ENCODE data around the gene CCDC40.
"Not testable (repeated sequence)": the region's sequence is repeated elsewhere in the genome, so short reads cannot be mapped to it uniquely, and the experiment has no call there.

CCDC40 gene

GRCh38 chr17:80035937-80036714 lies at the start of gene CCDC40:
TSS of gene CCDC40 (plus strand) at chr17:80036642. CDS start at chr17:80036663, 21 bp downstream.
- DNase-seq, result peak; percentile 51 to 60

DNA sequence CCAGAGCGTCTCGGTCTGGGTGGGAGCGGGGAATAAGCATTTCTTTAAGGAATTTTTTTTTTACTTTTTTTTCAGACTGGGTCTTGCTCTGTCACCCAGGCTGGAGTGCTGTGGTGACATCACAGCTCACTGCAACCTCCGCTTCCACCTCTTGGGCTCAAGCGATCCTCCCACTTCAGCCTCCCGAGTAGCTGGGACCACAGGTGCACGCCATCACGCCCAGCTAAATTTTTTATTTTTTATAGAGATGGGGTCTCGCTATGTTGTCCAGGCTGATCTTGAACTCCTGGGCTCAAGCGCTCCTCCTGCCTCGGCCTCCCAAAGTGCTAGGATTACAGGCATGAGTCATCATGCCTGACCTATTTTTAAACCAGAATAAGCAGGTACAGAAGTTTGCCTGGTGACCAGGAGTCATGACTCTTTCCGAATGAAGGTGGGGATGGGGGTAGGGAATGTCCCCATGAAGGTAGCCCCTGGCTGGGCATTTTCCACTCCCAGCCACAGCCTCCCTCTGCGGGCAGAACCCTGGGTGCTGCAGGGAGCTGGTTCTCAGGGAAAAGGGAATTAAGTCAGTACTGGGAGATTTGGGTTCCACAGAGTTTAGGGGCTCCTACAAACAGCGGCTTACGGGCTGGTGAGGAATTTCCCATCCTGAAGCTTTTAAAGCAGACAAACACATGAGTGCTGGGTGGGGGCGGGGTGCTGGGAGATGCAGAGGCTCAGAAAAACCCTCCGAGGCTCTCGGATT lies 49.1 kb upstream of the CCDC40 start:
- DNase-seq, result no peak

GRCh38 chr17:79987935-79988184 lies 48.6 kb upstream of the CCDC40 start:
- no peak for DNase-seq

DNA sequence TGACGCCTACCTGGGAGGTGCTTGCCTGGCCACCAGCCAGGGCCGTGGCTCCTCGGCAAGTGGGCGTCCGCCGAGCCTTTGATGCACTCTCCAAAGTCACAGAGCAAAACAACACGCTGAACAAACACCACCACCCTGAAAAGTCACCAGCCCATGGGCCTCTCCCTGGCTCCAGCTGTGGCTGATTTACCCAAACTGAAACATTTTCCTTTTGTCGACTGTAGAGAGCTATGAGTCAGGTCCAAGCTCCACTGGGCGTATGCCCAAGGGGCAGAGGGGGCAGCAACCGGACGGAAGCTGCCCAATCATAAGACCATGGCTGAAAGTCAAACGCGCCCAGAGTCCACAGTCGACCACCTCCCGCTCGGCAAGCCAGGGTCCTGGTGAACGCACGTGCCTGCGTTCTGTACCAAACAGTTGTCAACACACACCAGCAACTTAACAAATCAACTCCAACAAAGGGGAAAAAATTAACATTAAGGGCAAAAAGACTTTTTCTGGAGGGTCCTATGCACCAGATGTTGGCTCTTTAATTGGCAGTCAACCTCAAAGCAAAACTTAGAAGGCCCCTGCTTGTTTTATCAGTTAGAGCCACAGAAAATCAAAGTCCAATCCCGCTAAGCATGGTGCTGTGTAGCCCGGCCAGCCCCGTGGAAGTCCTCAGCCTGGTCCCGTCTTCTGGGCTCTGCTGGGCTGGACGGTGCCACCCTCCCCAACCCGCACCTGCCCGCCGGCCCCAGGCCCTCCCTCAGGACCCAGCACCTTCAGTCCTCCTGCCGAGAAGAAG lies 48.1 kb upstream of the CCDC40 start:
- DNase-seq, result no peak

GRCh38 chr17:79989106-79989835 lies 47.2 kb upstream of the CCDC40 start:
- no peak for DNase-seq

- no peak for DNase-seq
Measured at GRCh38 chr17:79990051-79990592, 46.3 kb upstream of the CCDC40 start.

GRCh38 chr17:79990704-79991103 lies 45.7 kb upstream of the CCDC40 start:
- DNase-seq, result no peak

DNA sequence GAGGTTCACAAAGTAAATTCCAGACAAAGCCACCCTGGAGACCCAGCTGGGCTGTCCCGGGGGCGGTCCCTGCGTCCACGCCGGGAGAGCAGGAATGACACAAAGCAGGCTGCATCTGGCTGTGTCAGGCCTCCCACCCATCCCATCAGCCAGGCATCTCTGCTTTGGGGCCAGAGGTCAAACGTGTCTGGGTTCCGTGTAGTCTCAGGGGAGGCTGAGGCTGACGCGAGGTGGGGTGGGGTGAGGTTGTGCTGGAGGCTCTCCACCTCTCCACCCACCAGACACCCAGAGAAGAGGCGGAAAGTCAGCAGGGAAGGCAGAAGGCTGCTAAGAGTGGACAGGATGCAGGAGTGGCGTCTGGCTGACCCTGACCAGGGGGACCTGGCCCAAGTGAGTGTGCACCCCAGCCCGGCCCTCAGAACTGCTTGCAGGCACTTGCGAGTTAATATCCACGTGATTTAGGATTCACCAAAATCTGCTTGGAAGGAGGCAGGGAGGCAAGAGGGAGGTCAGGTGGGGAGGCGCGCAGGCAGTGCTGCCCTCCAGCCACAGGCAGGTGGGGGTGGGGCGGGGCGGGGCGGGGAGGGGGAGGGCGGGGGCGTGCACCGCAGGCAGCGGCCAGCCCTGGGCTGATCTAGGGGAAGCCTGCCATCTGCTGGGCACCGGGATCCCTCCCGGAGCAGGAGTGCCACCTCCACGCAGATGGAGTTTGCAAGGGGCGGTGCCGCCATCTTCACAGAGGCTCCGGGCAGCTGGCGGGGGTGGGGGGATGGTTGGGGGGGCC lies 45.1 kb upstream of the CCDC40 start:
- DNase-seq, result peak; percentile 71 to 77

DNA sequence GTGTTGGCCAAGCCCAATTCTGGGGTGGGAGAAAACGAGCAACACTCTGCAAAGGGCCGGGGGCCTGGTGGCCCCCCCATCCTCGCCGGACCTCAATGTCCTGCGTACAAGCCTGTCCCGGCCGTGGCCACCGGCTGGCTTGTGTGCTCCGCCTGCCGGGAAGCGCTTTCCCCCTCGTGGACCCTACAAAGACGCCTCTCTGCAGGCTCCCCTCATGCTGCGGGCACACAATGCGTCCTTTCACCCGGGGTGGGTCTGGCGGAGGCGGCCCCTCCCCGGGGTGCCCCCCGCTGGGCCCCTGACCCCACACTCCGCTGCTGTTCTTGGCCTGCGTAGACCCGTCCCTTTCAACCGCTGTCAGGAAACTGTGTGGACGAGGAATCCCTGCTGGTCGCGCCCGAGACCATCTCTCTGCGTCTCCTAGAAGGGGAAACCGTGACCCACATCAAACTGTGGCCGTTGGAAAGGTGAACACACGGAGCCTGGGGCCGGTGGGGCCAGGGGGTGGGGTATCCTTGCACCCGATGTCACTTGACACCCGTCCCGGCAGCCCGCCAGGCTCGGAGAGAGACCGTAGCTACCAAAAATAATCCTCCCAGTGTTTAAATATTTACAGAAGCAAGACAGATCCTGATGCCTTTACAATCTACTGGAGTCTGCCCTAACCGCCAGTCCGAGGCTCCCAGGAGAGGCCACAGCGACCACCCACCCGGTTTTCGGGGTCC lies 44.4 kb upstream of the CCDC40 start:
- DNase-seq, result no peak

DNA sequence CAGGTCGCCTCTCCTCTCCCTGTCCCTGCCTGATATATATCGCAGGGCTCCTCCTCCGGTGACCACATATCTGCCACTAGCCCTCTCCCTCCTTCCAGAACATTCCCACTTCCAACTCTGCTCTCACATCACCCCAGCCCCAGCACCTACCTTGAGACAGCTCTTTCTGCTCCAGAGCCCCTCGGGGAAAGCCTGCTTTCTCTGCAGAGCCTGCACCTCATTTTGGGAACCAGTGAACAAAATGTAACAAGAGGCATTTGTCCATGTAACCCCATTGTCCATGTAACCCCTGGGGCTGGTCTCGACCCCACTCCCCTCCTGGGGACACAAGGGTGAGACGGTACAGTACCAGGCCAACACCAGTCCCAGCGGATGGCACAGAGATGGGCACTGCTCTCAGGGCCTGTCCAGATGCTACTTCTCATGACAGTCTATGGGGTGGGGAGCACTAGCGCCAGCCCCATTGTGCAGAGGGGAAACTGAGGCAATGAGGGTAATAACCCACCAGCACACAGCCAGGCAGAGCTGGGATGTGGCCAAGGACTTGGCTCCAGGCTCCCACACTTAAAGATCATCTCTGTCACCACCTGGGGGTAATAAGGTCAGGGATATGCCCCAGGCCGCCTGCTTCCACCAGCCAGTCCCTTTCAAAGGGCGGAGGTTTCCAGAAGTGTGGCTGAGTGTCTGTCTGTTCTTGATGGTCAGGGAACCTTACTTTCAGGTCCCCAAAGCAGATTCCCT lies 43.6 kb upstream of the CCDC40 start:
- DNase-seq, result no peak

- DNase-seq, result peak in 1 of 2 donors; percentile 49
Measured at GRCh38 chr17:79993390-79994227, 42.8 kb upstream of the CCDC40 start.

DNA sequence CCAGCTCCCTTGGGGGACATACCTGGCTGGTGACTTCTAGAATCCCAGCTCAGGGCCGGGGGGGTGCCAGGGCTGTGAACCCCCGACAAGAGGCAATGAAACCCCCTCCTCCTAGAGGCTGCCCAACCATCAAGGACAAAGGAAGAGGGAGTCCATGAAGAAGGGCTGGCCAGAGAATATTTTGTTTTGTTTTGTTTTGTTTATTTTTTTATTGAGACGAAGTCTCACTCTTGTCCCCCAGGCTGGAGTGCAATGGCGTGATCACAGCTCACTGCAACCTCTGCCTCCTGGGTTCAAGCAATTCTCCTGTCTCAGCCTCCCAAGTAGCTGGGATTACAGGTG lies 42.2 kb upstream of the CCDC40 start:
- DNase-seq, result not testable (repeated sequence)

- no peak for DNase-seq
Measured at GRCh38 chr17:79994602-79995001, 41.8 kb upstream of the CCDC40 start.

GRCh38 chr17:79995696-79996095 lies 40.7 kb upstream of the CCDC40 start:
- DNase-seq, result no peak

- DNase-seq, result no peak
Measured at GRCh38 chr17:79996291-79996690, 40.2 kb upstream of the CCDC40 start.

DNA sequence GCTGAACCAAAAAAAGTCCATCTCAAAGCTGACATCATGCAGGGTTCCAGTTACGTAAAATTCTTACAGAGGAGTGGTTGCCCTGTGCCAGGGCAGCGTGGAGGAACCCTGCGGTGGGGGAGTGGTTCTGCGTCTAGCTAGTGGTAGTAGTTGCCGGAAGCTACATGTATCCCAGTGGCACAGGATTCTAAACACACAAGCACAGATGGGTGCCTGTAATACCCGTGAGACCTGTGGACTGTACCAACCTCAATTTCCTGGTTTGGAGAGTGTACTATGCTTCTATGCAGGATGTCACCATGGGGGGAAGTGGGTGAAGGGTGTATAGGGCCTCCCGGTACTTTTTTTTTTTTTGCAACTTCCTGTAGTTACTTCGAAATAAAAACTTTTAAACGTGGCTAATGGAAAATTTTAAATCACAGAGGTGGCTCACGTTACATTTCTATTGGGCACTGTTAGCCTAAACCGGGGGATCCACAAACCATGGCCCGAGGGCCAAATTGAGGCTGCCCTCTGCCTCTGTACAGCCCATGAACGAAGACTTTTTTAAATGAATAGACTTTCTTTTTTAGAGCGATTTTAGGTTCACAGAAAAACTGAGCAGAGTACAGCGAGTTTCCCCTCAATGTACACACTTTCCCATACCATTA lies 39.3 kb upstream of the CCDC40 start:
- peak; percentile 49 to 54 for DNase-seq

- DNase-seq, result no peak
Measured at GRCh38 chr17:80000136-80000535, 36.3 kb upstream of the CCDC40 start.

DNA sequence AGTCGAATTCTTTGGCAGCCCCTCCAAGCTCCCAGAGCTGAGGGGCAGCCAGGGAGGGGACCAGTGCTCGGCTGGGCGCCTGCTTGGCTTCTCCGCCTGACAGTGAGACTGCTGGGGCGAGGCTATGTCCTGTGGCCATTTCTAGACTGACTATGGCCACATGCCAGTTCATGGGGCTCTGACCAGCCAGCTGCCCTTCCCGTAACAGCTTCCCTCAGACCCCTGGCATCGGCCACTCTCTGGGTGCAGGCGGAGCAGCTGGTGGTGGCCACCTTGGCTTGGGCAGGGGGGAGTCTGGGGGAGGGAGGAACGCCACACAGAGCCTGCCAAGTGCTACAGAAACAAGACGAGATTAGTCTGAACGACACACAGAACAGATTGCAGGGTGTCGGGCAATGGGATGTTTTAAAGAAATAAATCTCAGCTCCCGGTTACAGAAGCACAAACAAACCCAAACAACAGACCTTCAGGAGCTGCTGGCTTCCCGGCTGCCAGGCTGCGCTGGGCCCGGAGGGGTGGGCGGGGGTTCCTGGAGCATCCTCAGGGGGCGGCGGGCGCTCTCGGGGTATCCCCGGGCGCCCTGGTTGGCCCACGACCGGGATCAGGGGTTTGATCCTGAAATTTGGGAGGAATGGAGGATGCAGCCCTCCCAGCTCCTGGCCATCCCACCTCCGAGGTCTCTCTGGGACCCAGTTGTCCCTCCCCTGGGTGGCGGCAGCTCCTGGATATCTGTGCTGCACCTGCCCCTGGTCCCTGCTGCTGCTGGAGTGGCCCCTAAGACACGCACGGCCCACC lies 35.3 kb upstream of the CCDC40 start:
- no peak for DNase-seq
